HEK293 (cell line): ENCODE results near the gene EPB41L5.

ENCODE experiments used
- CTCF ChIA-PET: fragments of 350-600 bp; formaldehyde crosslinking; extraction: SDS; loops from one replicate; lab custom pipeline; 2021; ENCODE audit warnings: antibody characterized with exemption; lab: Yijun Ruan, JAX
- POLR2A ChIA-PET: fragments of 300-600 bp; formaldehyde crosslinking; extraction: SDS; loops from one replicate; lab custom pipeline; 2020; ENCODE audit warnings: antibody characterized with exemption, inconsistent platforms; lab: Yijun Ruan, JAX
- H3K27ac ChIP-seq: fragments of 200-500 bp; sonication (Bioruptor generic); 2 replicates; pipeline ENCODE4 v1.5.1; 2014; ENCODE audit warnings: low read depth, low read length, control low read depth, inconsistent platforms; ENCODE audit errors: extremely low read depth
- H3K36me3 ChIP-seq, 2 experiments: fragments of 200-500 bp in 1 of 2; sonication (Bioruptor generic) in 1 of 2; 1 replicate in 1 of 2; 2 replicates in 1 of 2; pipeline ENCODE4 v1.5.1; 2014 to 2017; ENCODE audit warnings: inconsistent platforms in 2 of 2, low read length in 2 of 2; ENCODE audit not compliant: control insufficient read depth in 2 of 2, insufficient read depth in 1 of 2
- H3K4me1 ChIP-seq: fragments of 200-500 bp; sonication (Bioruptor generic); 2 replicates; pipeline ENCODE4 v1.5.1; 2014; ENCODE audit warnings: mild to moderate bottlenecking, low read length, inconsistent platforms; ENCODE audit not compliant: control insufficient read depth, insufficient read depth
- H3K4me3 ChIP-seq: 2 replicates; pipeline ENCODE4 v1.5.1; 2011; ENCODE audit warnings: low read depth, mild to moderate bottlenecking, control low read depth, low read length, moderate library complexity
- H3K9me3 ChIP-seq: fragments of 200-500 bp; sonication (Bioruptor generic); 2 replicates; pipeline ENCODE4 v1.5.1; 2014; ENCODE audit warnings: low read depth, low read length, inconsistent platforms; ENCODE audit not compliant: control insufficient read depth, insufficient read depth
- BCL11B ChIP-seq: fragments of 450-650 bp; formaldehyde crosslinking; IDR thresholded peaks from 2 replicates; pipeline ENCODE4 v1.5.1; 2016; ENCODE audit warnings: low read depth, missing biosample characterization, missing genetic modification characterization
- SP7 ChIP-seq: fragments of 450-650 bp; formaldehyde crosslinking; IDR thresholded peaks from 2 replicates; pipeline ENCODE4 v1.5.1; 2016; ENCODE audit warnings: missing biosample characterization, missing genetic modification characterization
- YY2 ChIP-seq: fragments of 450-650 bp; formaldehyde crosslinking; IDR thresholded peaks from 2 replicates; pipeline ENCODE4 v1.5.1; 2016; ENCODE audit warnings: missing biosample characterization, missing genetic modification characterization
- ZFHX2 ChIP-seq: fragments of 450-650 bp; formaldehyde crosslinking; conservative IDR thresholded peaks from 2 replicates; pipeline ENCODE4 v1.5.1; 2016; ENCODE audit warnings: missing biosample characterization, missing genetic modification characterization
- ZNF157 ChIP-seq: fragments of 450-650 bp; formaldehyde crosslinking; IDR thresholded peaks from 2 replicates; pipeline ENCODE4 v1.5.1; 2016; ENCODE audit warnings: missing biosample characterization, missing genetic modification characterization
- ZNF223 ChIP-seq: fragments of 450-650 bp; formaldehyde crosslinking; IDR thresholded peaks from 2 replicates; pipeline ENCODE4 v1.5.1; 2016; ENCODE audit warnings: missing biosample characterization, missing genetic modification characterization
- ZNF24 ChIP-seq: fragments of 450-650 bp; formaldehyde crosslinking; IDR thresholded peaks from 2 replicates; pipeline ENCODE4 v1.5.1; 2016; ENCODE audit warnings: missing biosample characterization, missing genetic modification characterization
- ZNF292 ChIP-seq: fragments of 450-650 bp; formaldehyde crosslinking; IDR thresholded peaks from 2 replicates; pipeline ENCODE4 v1.5.1; 2016; ENCODE audit warnings: low read depth, missing biosample characterization, missing genetic modification characterization, borderline replicate concordance
- ZNF350 ChIP-seq: fragments of 450-650 bp; formaldehyde crosslinking; IDR thresholded peaks from 2 replicates; pipeline ENCODE4 v1.5.0; 2017; ENCODE audit warnings: missing biosample characterization, mild to moderate bottlenecking, missing genetic modification characterization
- ZNF37A ChIP-seq: fragments of 450-650 bp; IDR thresholded peaks from 2 replicates; pipeline ENCODE4 v1.5.1; 2018; ENCODE audit warnings: missing biosample characterization, missing genetic modification characterization
- ZNF473 ChIP-seq: fragments of 450-650 bp; formaldehyde crosslinking; IDR thresholded peaks from 2 replicates; pipeline ENCODE4 v1.5.1; 2017; ENCODE audit warnings: missing biosample characterization, missing genetic modification characterization
- ZNF560 ChIP-seq: fragments of 450-650 bp; formaldehyde crosslinking; IDR thresholded peaks from 2 replicates; pipeline ENCODE4 v1.5.1; 2017; ENCODE audit warnings: missing biosample characterization, missing genetic modification characterization, borderline replicate concordance
- ZNF561 ChIP-seq: fragments of 450-650 bp; IDR thresholded peaks from 2 replicates; pipeline ENCODE4 v1.5.1; 2018; ENCODE audit warnings: missing biosample characterization, missing genetic modification characterization, borderline replicate concordance
- ZNF610 ChIP-seq: fragments of 450-650 bp; formaldehyde crosslinking; IDR thresholded peaks from 2 replicates; pipeline ENCODE4 v1.5.1; 2016; ENCODE audit warnings: missing biosample characterization, missing genetic modification characterization, borderline replicate concordance
- ZNF629 ChIP-seq: fragments of 450-650 bp; formaldehyde crosslinking; IDR thresholded peaks from 2 replicates; pipeline ENCODE4 v1.5.1; 2017; ENCODE audit warnings: missing biosample characterization, missing genetic modification characterization
- ZNF677 ChIP-seq: fragments of 450-650 bp; IDR thresholded peaks from 2 replicates; pipeline ENCODE4 v1.5.0; 2018; ENCODE audit warnings: missing biosample characterization, mild to moderate bottlenecking, missing genetic modification characterization, moderate library complexity
- ZNF701 ChIP-seq: fragments of 450-650 bp; formaldehyde crosslinking; IDR thresholded peaks from 2 replicates; pipeline ENCODE4 v1.5.1; 2016; ENCODE audit warnings: missing biosample characterization, missing genetic modification characterization
- TF ChIP-seq, protein P1 (sequence below): fragments of 450-650 bp; formaldehyde crosslinking; IDR thresholded peaks from 2 replicates; pipeline ENCODE4 v1.5.1; 2016; ENCODE audit warnings: missing biosample characterization, missing genetic modification characterization
- TF ChIP-seq, protein P2 (sequence below): sonication (generic); formaldehyde crosslinking; IDR thresholded peaks from 2 replicates; pipeline ENCODE4 v1.8.1; 2022; ENCODE audit warnings: mild to moderate bottlenecking, moderate library complexity, missing genetic modification reagents
- TF ChIP-seq, protein P3 (sequence below): fragments of 450-650 bp; formaldehyde crosslinking; IDR thresholded peaks from 2 replicates; pipeline ENCODE4 v1.5.1; 2016; ENCODE audit warnings: missing biosample characterization, missing genetic modification characterization, borderline replicate concordance

The EPB41L5 gene

DNA sequence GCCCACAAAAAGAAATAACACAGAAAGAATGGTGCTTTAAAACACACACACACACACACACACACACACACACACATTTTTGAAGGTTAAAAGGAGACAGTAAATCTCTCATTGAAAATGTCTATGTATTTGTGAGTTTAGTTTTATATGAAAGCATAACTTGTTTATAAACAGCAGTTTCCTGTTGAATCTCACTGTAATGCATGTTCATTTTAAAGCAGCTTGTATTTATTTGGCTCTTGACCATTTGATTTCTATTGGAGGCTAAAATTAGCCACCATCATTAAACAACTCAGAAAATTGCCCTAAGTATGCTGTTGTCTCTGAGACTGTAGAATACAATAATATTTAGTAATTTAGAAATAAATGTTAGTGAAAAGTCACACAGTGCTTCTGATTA, 115.3 kb downstream of the EPB41L5 start (continued):
- no peak for TF ChIP-seq ZNF560 (tag by site-specific recombination)
- no peak for TF ChIP-seq ZNF701 (tag by site-specific recombination)
- no peak for TF ChIP-seq BCL11B
- TF ChIP-seq, protein P1, sequence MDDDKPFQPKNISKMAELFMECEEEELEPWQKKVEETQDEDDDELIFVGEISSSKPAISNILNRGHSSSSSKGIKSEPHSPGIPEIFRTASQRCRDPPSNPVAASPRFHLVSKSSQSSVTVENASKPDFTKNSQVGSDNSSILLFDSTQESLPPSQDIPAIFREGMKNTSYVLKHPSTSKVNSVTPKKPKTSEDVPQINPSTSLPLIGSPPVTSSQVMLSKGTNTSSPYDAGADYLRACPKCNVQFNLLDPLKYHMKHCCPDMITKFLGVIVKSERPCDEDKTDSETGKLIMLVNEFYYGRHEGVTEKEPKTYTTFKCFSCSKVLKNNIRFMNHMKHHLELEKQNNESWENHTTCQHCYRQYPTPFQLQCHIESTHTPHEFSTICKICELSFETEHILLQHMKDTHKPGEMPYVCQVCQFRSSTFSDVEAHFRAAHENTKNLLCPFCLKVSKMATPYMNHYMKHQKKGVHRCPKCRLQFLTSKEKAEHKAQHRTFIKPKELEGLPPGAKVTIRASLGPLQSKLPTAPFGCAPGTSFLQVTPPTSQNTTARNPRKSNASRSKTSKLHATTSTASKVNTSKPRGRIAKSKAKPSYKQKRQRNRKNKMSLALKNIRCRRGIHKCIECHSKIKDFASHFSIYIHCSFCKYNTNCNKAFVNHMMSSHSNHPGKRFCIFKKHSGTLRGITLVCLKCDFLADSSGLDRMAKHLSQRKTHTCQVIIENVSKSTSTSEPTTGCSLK (tag by site-specific recombination): no peak
- no peak for TF ChIP-seq ZNF24 (tag by site-specific recombination)
- no peak for TF ChIP-seq ZNF629

DNA sequence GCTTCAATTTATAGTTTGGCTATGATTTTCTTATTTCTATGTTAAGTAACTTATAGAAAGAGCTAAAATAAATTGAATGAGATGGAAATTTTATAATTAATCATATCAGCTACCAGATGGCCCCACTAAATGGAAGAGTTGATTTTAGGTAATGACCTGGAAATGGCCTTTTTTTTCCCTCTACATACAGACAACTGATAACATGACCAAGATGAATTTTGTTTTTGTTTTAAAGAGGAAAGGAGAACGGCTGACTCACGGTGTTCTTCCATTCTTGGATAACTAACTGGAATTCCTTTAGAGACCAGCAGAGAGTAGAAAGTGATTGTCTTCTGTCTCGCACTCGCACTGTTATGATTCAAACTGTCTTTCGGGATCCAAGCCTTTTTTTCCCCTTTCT, 119.3 kb downstream of the EPB41L5 start:
- CTCF ChIA-PET: interaction anchor here (0.7 to 1.6 kb wide), 2 partner anchors 43 to 98 kb away, joined by 3 to 4 read pairs; no protein-coding TSS in a partner anchor
- TF ChIP-seq ZNF677 (no peak), BCL11B (no peak), ZNF473 (no peak), ZNF37A (tag by site-specific recombination) (no peak), SP7 (tag by site-specific recombination) (no peak), ZNF157 (tag by site-specific recombination) (no peak), ZNF610 (tag by site-specific recombination) (no peak), ZNF292 (no peak), ZNF561 (no peak), ZNF350 (tag by site-specific recombination) (no peak), YY2 (tag by site-specific recombination) (no peak), ZNF223 (tag by site-specific recombination) (no peak), ZFHX2 (tag by site-specific recombination) (no peak)
- TF ChIP-seq, protein P2, sequence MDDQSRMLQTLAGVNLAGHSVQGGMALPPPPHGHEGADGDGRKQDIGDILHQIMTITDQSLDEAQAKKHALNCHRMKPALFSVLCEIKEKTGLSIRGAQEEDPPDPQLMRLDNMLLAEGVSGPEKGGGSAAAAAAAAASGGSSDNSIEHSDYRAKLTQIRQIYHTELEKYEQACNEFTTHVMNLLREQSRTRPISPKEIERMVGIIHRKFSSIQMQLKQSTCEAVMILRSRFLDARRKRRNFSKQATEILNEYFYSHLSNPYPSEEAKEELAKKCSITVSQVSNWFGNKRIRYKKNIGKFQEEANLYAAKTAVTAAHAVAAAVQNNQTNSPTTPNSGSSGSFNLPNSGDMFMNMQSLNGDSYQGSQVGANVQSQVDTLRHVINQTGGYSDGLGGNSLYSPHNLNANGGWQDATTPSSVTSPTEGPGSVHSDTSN (CRISPR knock-in tag): no peak
- TF ChIP-seq, protein P3, sequence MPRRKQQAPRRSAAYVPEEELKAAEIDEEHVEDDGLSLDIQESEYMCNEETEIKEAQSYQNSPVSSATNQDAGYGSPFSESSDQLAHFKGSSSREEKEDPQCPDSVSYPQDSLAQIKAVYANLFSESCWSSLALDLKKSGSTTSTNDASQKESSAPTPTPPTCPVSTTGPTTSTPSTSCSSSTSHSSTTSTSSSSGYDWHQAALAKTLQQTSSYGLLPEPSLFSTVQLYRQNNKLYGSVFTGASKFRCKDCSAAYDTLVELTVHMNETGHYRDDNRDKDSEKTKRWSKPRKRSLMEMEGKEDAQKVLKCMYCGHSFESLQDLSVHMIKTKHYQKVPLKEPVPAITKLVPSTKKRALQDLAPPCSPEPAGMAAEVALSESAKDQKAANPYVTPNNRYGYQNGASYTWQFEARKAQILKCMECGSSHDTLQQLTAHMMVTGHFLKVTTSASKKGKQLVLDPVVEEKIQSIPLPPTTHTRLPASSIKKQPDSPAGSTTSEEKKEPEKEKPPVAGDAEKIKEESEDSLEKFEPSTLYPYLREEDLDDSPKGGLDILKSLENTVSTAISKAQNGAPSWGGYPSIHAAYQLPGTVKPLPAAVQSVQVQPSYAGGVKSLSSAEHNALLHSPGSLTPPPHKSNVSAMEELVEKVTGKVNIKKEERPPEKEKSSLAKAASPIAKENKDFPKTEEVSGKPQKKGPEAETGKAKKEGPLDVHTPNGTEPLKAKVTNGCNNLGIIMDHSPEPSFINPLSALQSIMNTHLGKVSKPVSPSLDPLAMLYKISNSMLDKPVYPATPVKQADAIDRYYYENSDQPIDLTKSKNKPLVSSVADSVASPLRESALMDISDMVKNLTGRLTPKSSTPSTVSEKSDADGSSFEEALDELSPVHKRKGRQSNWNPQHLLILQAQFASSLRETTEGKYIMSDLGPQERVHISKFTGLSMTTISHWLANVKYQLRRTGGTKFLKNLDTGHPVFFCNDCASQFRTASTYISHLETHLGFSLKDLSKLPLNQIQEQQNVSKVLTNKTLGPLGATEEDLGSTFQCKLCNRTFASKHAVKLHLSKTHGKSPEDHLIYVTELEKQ: no peak
- TF ChIP-seq, all 188 proteins: peak for 0
- POLR2A ChIA-PET: no interaction called here
- Histone ChIP-seq H3K4me3 (no peak overlapping the region), H3K9me3 (no peaks in the 10 kb centered on the region), H3K4me1 (no peaks in the 10 kb centered on the region), H3K36me3 (peaks cover 10 to 19% of the 10 kb centered on the region in 2 experiments; a peak in 2 of 3 replicates), H3K27ac (no peak overlapping the region)
